AG09309 (cell line): ENCODE measurements around the gene ELP1.

Experiments used
- DNase-seq: peaks from one replicate; pipeline ENCODE4 v3.0.0-alpha.2; 2010; ENCODE audit warnings: low read depth
- H3K4me3 ChIP-seq: 2 replicates; pipeline ENCODE4 v1.5.1; 2011; ENCODE audit warnings: mild to moderate bottlenecking, low read depth, low read length, moderate library complexity; ENCODE audit not compliant: control insufficient read depth
- CTCF ChIP-seq: IDR thresholded peaks from 2 replicates; pipeline ENCODE4 v1.5.1; 2011; ENCODE audit warnings: mild to moderate bottlenecking, low read depth, low read length, inconsistent platforms; ENCODE audit not compliant: insufficient read depth, control insufficient read depth; ENCODE audit errors: missing control alignments

The ELP1 gene

GRCh38 chr9:108834959-108835665 lies 98.8 kb downstream of the ELP1 start:
- no peak overlapping the region for H3K4me3 ChIP-seq
- TF ChIP-seq CTCF, result no peak
- DNase-seq, result no peak

GRCh38 chr9:108832179-108832500 lies 101.8 kb downstream of the ELP1 start:
- no peak for DNase-seq
- no peak overlapping the region for H3K4me3 ChIP-seq
- no peak for TF ChIP-seq CTCF

GRCh38 chr9:108831496-108832178 lies 102.3 kb downstream of the ELP1 start:
- TF ChIP-seq CTCF, result no peak

GRCh38 chr9:108830272-108830671 lies 103.7 kb downstream of the ELP1 start:
- no peak for DNase-seq
- no peak overlapping the region for H3K4me3 ChIP-seq
- TF ChIP-seq CTCF, result no peak

More at GRCh38 chr9:108831496-108832178, 102.3 kb downstream of the ELP1 start:
- no peak for DNase-seq
- H3K4me3 ChIP-seq, result no peak overlapping the region

GRCh38 chr9:108823829-108824228 lies 110.1 kb downstream of the ELP1 start:
- no peak for TF ChIP-seq CTCF
- DNase-seq, result no peak
- no peak overlapping the region for H3K4me3 ChIP-seq
